Measurements from ENCODE around the gene ATP4B. TPM values are rescaled to one million over a fixed set of nuclear protein-coding genes. Genes with fewer than 3 reads are reported as not detected.
"Not testable (repeated sequence)": the region's sequence is repeated elsewhere in the genome, so short reads cannot be mapped to it uniquely, and the experiment has no call there.

The ATP4B gene
- total RNA-seq, 2 experiments from 2014 or later = not detected

DNA sequence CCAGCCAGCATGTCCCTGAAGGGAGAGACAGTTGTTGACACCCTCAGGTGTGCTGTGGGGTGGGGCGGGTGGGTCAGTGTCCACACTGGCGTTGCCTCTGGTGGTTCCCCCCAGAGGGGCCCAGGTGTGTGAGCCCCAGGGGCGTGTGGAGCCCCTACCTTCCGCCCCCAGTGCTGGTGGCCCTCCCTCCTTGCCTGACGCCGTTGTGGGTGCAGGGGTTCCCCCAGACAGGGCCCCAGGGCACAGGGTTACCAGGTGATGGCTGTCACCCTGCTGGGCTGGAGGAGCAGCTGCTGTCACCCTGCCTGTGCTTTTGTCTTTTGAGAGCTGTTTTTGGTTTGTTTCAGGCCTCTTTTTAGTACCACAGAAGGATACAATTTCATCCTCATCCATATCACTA lies 27.2 kb downstream of the ATP4B start:
- Mint-ChIP-seq H3K27me3 (no peaks in the 10 kb centered on the region), H3K27ac (no peak overlapping the region), H3K36me3 (ENCODE audit: low read depth) (peaks cover 73% of the 10 kb centered on the region), H3K4me3 (no peak overlapping the region), H3K4me1 (peaks cover 2% of the 10 kb centered on the region), H3K9me3 (no peaks in the 10 kb centered on the region)
- POLR2A ChIA-PET = no interaction called here
- CTCF ChIA-PET = no interaction called here
- DNase-seq = no peak

- CTCF ChIA-PET = no interaction called here
- H3K36me3 Mint-ChIP-seq (ENCODE audit: low read depth) = peaks cover 72% of the 10 kb centered on the region
- POLR2A ChIA-PET = no interaction called here
- H3K27me3 Mint-ChIP-seq = no peaks in the 10 kb centered on the region
- H3K4me3 Mint-ChIP-seq = no peak overlapping the region
- peaks cover 2% of the 10 kb centered on the region for H3K4me1 Mint-ChIP-seq
- no peak overlapping the region for H3K27ac Mint-ChIP-seq
- DNase-seq = no peak
- H3K9me3 Mint-ChIP-seq = no peaks in the 10 kb centered on the region
Observed at GRCh38 chr13:113630296-113630695, 27.7 kb downstream of the ATP4B start.

DNA sequence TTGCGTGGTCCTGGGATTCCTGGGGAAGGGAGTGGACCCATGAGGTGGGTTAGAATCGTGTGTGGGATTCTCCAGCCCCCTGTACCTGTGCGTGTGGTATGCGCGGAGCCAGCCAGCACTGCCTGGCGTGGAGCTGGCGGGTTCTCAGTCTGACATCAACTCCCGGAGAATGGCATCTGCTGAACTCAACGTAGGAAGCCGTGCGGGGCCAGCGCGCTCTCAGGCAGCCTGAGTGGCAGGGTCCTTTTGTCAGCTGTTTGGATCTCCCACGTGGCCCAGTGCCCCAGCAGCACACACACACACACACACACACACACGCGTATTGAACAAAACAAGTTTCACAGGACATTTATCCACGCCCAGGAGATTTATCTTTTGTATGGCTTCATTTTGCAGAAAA lies 28.1 kb downstream of the ATP4B start:
- no peaks in the 10 kb centered on the region for H3K9me3 Mint-ChIP-seq

DNA sequence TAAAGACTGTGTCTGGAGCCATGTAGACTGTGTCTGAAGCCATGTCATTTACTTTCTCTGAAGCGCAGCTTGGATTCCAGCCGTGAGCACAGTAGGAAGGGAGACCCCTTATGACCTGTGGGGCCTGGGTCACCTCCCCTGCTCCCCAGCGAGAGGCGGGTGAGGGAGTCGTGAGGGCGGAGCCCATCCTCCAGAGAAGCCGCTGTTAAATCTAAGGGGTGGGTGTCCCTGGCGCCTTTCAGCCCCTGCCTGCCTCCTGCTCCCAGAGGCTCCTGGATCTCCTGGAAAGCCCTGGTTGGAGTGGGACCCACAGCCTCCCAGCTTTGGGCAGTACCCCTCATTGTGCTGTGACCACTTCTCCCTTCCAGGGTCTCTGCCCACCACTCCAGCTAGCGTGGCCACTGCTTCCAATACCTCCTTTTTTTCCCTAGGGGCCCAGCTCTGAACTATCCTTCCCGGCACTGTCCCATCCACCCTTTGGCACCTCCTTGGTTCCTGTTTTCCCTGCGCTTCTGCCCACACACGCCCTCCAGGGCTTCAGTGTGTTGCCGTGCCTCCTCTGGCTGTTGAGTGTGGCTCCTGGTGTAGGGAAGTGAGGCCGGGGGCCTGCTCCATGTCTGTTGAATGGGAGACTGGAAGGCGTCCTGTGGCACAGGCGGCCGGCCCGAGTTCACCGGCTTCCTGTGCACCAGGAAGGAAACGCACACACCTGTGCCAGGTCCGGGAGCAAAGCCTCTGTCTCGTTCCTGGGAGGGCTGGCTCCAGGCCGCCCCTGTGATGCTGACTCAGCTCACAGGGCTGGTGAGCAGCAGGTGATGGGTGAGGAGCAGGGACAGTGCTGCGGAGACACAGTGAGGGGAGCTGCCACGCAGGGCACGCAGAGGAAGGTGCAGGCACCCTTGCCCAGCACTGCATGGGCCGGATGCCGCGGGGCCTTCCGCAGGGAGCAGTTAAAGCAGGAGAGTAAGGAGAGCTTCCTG lies 29.4 kb downstream of the ATP4B start:
- no peak for DNase-seq
- Mint-ChIP-seq H3K27ac (no peak overlapping the region), H3K9me3 (no peaks in the 10 kb centered on the region), H3K27me3 (no peaks in the 10 kb centered on the region), H3K4me1 (no peaks in the 10 kb centered on the region), H3K36me3 (ENCODE audit: low read depth) (peaks cover 71% of the 10 kb centered on the region), H3K4me3 (no peak overlapping the region)
- POLR2A ChIA-PET = no interaction called here
- CTCF ChIA-PET = no interaction called here

More for the DNA sequence above, 28.1 kb downstream of the ATP4B start:
- peaks cover 72% of the 10 kb centered on the region for H3K36me3 Mint-ChIP-seq (ENCODE audit: low read depth)
- no peak for DNase-seq
- ChIA-PET CTCF (no interaction called here), POLR2A (no interaction called here)
- H3K4me1 Mint-ChIP-seq = peaks cover 2% of the 10 kb centered on the region
- H3K27ac Mint-ChIP-seq = no peak overlapping the region
- no peaks in the 10 kb centered on the region for H3K27me3 Mint-ChIP-seq
- no peak overlapping the region for H3K4me3 Mint-ChIP-seq

DNA sequence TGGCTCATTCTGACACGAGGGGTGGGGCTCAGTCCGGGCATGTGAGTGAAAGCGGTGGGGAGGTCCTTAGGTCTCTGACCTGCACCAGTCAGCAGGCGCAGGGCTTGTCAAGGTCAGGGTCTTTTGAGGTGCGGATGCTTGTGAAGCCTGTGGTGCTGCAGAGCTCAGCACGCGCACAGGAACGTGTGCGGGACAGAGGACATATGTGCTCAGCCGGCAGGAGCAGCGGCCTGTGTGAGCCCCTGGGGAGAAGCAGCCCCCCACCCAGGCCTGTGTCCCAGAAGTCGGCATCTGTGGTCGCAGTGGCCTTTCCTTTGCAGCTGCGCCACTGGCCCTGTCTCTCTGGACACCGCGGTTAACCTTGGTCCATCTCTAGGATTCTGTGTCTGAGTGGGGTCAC lies 30.9 kb downstream of the ATP4B start:
- DNase-seq = no peak
- Mint-ChIP-seq H3K27ac (no peak overlapping the region), H3K36me3 (ENCODE audit: low read depth) (peaks cover 68% of the 10 kb centered on the region), H3K9me3 (no peaks in the 10 kb centered on the region), H3K27me3 (no peaks in the 10 kb centered on the region), H3K4me3 (no peak overlapping the region), H3K4me1 (no peaks in the 10 kb centered on the region)
- POLR2A ChIA-PET = no interaction called here
- CTCF ChIA-PET = no interaction called here

DNA sequence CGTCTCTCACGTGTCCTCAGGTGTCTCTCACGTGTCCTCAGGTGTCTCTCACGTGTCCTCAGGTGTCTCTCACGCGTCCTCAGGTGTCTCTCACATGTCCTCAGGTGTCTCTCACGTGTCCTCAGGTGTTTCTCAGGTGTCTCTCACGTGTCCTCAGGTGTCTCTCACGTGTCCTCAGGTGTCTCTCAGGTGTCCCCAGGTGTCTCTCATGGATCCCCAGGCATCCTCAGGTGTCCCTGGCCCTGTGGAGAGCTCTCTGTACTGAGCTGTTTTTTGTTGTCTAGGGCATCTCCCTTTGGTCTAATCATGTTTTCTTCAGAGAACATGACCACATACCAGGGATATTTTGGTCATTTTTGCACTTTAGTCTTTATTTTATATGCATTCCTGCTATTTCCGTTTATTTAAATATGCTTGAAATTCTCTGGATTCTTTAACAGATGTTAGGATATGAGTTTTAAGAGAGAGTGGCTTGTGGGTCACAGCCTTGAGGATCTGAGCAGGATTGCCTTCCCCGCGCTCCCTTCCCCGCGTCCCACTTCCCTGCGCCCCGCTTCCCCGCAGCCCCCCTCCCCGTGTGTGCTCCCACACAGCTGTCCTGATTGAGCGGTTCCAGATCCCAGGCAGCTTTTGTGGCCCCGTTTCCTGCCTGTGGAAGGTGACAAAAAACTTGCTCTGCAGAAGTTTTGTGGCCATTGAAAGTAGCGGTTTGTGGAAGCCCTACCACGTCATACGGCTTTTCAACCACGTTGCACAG lies 31.9 kb downstream of the ATP4B start:
- Mint-ChIP-seq H3K27me3 (no peaks in the 10 kb centered on the region), H3K36me3 (ENCODE audit: low read depth) (peaks cover 60% of the 10 kb centered on the region), H3K4me3 (no peak overlapping the region), H3K27ac (no peak overlapping the region), H3K4me1 (no peaks in the 10 kb centered on the region), H3K9me3 (no peaks in the 10 kb centered on the region)
- ChIA-PET CTCF (no interaction called here), POLR2A (no interaction called here)
- DNase-seq = no peak

GRCh38 chr13:113624640-113625304 lies 33.2 kb downstream of the ATP4B start:
- H3K27ac Mint-ChIP-seq, H3K4me1 Mint-ChIP-seq, H3K27me3 Mint-ChIP-seq, DNase-seq, CTCF ChIA-PET, H3K4me3 Mint-ChIP-seq, POLR2A ChIA-PET, H3K9me3 Mint-ChIP-seq: not testable (repeated sequence)
- H3K36me3 Mint-ChIP-seq (ENCODE audit: low read depth) = peaks cover 59% of the 10 kb centered on the region

DNA sequence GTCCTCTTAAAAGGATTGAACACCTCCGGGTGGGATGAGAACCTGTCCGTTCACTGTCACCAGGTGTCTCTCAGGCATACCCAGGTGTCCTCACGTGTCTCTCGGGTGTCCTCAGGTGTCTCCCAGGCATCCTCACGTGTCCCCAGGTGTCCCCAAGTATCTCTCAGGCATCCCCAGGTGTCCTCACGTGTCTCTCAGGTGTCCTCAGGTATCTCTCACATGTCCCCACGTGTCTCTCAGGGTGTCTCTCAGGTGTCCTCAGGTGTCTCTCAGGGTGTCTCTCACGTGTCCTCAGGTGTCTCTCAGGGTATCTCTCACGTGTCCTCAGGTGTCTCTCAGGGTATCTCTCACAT lies 33.8 kb downstream of the ATP4B start:
- H3K36me3 Mint-ChIP-seq (ENCODE audit: low read depth) = peaks cover 54% of the 10 kb centered on the region
- DNase-seq = no peak
- no peak overlapping the region for H3K27ac Mint-ChIP-seq
- POLR2A ChIA-PET = no interaction called here
- H3K4me1 Mint-ChIP-seq = no peaks in the 10 kb centered on the region
- no peak overlapping the region for H3K4me3 Mint-ChIP-seq
- CTCF ChIA-PET = no interaction called here
- no peaks in the 10 kb centered on the region for H3K9me3 Mint-ChIP-seq
- H3K27me3 Mint-ChIP-seq = no peaks in the 10 kb centered on the region

DNA sequence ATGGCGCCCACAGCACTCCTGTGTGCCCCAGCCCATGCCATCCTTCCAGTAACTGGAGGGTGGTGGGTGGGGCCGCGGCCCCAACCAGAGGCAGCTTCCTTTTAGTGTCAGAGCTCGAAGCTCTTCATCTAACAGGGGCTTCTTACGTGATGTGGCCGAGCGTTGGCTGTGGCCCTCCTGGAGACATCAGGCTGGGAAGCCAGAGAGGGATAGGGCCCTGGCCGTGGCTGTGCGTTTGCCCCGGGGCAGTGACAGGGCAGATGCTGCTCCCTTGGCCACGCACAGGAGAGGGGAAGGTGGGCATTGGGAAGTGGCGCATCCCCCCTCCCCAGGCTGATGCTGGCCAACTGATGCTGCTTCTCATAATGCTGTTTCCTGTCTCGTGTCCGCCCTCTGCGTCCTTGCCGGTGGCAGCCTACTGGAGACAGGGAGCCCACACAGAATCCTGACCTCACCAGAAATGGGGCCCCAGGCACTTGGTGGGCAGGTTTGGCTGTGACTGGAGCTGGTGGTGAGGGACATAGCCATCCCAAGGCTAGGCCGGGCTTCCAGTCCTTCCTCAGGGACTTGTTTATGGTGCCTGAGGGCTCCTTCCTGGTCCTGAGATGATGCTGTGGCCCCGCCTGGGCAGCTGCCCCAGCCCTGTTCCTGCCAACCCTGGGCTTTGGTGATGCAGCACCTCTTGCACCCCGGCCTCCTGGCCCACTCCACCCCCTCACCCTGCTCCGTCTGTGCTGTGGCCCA lies 34.3 kb downstream of the ATP4B start:
- ChIA-PET POLR2A (no interaction called here), CTCF (no interaction called here)
- Mint-ChIP-seq H3K9me3 (no peaks in the 10 kb centered on the region), H3K4me3 (no peak overlapping the region), H3K27ac (no peak overlapping the region), H3K4me1 (no peaks in the 10 kb centered on the region), H3K27me3 (no peaks in the 10 kb centered on the region), H3K36me3 (ENCODE audit: low read depth) (peaks cover 51% of the 10 kb centered on the region)
- DNase-seq = no peak

- no peaks in the 10 kb centered on the region for H3K27me3 Mint-ChIP-seq
- no peak overlapping the region for H3K4me3 Mint-ChIP-seq
- peaks cover 49% of the 10 kb centered on the region for H3K36me3 Mint-ChIP-seq (ENCODE audit: low read depth)
- no peaks in the 10 kb centered on the region for H3K9me3 Mint-ChIP-seq
- no peak for DNase-seq
- H3K27ac Mint-ChIP-seq = no peak overlapping the region
- no peaks in the 10 kb centered on the region for H3K4me1 Mint-ChIP-seq
- ChIA-PET POLR2A (no interaction called here), CTCF (no interaction called here)
Observed at GRCh38 chr13:113622791-113623490, 35.1 kb downstream of the ATP4B start.

- H3K9me3 Mint-ChIP-seq, H3K4me1 Mint-ChIP-seq, H3K27ac Mint-ChIP-seq, POLR2A ChIA-PET, H3K4me3 Mint-ChIP-seq, DNase-seq, CTCF ChIA-PET, H3K27me3 Mint-ChIP-seq: not testable (repeated sequence)
- H3K36me3 Mint-ChIP-seq (ENCODE audit: low read depth) = peaks cover 46% of the 10 kb centered on the region
Observed at GRCh38 chr13:113621986-113622550, 35.9 kb downstream of the ATP4B start.

DNA sequence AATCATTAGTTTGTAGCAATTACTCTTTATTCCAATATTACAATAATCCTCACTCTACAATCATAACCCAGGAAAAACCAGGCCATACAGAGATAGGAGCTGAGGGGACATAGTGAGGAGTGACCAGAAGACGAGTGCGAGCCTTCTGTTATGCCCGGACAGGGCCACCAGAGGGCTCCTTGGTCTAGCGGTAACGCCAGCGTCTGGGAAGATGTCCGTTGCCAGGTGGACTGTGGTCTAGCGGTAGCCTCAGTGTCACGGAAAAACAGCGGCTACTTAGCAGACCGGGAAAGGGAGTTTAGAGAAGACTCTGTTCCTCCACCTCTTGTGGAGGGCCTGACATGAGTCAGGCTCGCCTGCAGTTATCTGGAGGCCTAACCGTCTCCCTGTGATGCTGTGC lies 36.5 kb downstream of the ATP4B start:
- H3K27me3 Mint-ChIP-seq, POLR2A ChIA-PET, H3K9me3 Mint-ChIP-seq, H3K27ac Mint-ChIP-seq, CTCF ChIA-PET, H3K4me1 Mint-ChIP-seq, H3K4me3 Mint-ChIP-seq, DNase-seq: not testable (repeated sequence)
- H3K36me3 Mint-ChIP-seq (ENCODE audit: low read depth) = peaks cover 45% of the 10 kb centered on the region
